Measurements from ENCODE around the gene KIRREL1.

The KIRREL1 gene

GRCh38 chr1:158149175-158149574 is 155.7 kb downstream of the KIRREL1 start:
- no peak for DNase-seq (ENCODE audit: low read depth, low spot score)
- peak overlapping the region; percentile 47 for H3K4me3 ChIP-seq (ENCODE audit: low read length)
